ENCODE measurements around the gene NIN.
A peak's percentile ranks its signal among the peaks of the same experiment; 100 is the strongest.
"Not testable (repeated sequence)": the region's sequence is repeated elsewhere in the genome, so short reads cannot be mapped to it uniquely, and the experiment has no call there.

Gene NIN

DNA sequence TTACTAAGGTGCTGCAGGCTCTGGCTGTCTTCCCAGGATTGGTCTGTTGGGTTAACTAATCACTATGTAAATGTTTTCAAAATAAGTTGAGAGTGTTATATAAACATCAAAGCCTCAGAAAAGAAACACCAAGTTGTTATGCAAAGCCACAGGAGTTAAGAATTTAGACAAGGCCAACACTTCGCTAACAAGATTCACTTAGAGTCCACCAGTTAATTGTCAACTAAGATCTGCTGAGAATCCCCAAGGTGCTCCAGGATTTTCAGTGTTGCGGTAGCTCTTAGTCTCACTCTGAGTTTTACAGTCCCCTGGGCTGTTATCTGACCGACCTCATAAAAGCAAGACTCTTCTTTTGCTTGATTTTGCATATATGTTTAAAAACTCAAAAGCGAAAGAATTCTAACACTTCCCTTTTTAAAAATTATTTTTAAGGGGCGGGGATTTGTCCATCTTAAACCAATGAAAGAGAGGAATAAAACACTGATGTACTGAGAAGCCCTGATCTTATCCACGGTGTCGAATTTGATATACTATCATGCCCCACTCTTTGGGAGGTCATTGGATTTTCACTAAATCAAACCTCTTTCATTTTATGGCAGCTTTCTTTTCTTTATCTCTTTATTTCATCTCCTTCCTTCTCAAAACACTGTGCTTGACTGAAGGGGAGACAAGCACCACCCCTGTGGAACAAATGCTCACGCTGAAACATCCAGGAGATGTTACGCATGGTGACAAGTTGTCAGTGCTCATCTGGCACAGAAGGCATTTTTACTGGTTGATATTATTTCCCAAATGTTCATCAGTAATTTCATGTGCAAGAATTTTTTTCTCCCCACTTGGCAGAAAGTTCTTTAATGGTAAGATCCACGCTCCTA lies 7.0 kb downstream of the NIN start:
- no peaks in the 10 kb centered on the region for H3K36me3 ChIP-seq (ENCODE audit: control insufficient read depth, insufficient read depth, low read length)
- peaks cover 37% of the 10 kb centered on the region for H3K4me1 ChIP-seq (ENCODE audit: control insufficient read depth, insufficient read depth, low read length)
- no peak overlapping the region for H3K4me3 ChIP-seq (ENCODE audit: low read depth, low read length)
- H3K27me3 ChIP-seq (ENCODE audit: control insufficient read depth, insufficient read depth, low read length) = peaks cover 88% of the 10 kb centered on the region
- H3K9ac ChIP-seq (ENCODE audit: low read depth, low read length) = no peak overlapping the region
- H3K9me3 ChIP-seq (ENCODE audit: control insufficient read depth, insufficient read depth, low read length) = no peaks in the 10 kb centered on the region

DNA sequence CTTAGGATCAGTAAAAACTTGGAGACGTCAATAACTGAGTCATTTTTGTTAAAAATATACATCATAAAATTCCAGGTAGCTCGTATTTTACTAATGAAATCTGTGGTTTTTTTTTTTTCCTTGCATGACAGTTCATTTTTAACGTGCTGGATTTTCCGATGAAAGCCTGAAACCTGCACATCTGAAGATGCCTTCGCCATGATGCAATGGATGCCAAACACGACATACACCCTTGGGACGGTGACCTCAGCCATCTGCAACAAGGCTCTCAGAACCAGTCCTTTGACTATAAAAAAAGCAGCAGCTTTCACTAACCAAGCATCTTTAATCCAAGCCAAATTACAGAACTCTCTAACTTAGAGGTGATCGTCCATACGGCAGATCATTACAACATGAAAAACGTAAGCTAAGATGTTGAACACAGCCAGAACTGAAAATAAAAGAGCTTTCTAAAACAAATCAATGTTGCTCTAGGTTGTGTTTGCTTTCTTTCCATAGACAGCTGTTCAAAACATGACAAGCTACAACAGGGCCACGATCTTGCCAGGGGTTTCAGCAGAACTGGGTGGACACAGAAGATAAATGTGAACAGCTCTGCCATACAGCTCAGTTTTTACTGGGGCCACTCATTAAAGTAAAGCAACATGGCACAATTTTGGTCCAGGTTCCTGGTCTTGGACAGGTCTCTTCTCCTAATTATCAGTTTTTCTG lies 7.8 kb downstream of the NIN start:
- H3K4me3 ChIP-seq (ENCODE audit: low read depth, low read length) = no peak overlapping the region
- no peak overlapping the region for H3K9ac ChIP-seq (ENCODE audit: low read depth, low read length)
- no peaks in the 10 kb centered on the region for H3K36me3 ChIP-seq (ENCODE audit: control insufficient read depth, insufficient read depth, low read length)

DNA sequence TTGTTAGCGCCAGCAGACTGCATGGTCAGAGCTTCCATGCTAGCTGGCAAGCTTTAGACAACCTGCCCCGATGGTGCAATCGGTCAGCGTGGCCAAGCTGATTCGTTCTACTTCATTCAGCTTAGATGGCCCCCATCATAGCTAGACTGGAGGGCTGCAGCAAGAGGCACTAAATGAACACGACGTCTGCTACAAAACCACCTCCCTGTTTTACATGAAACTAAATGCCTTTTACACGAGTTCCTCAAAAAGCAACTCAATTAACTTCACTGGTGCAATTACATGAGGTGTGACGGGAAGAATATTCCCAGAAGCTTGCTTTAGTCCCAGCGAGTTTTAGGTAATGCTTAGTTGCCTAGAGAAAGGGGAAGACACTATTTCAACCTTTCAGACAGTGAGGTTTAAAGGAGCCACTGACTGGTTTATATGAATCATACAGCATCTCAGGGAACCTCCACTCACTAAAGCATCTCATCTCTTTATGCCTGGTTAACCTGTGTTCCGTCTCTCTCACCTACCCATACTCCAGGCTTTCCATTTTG lies 8.4 kb downstream of the NIN start:
- H3K4me3 ChIP-seq (ENCODE audit: low read depth, low read length) = no peak overlapping the region
- H3K9ac ChIP-seq (ENCODE audit: low read depth, low read length) = no peak overlapping the region
- no peaks in the 10 kb centered on the region for H3K36me3 ChIP-seq (ENCODE audit: control insufficient read depth, insufficient read depth, low read length)
- peaks cover 37% of the 10 kb centered on the region for H3K4me1 ChIP-seq (ENCODE audit: control insufficient read depth, insufficient read depth, low read length)
- H3K27me3 ChIP-seq (ENCODE audit: control insufficient read depth, insufficient read depth, low read length) = peaks cover 74% of the 10 kb centered on the region
- H3K9me3 ChIP-seq (ENCODE audit: control insufficient read depth, insufficient read depth, low read length) = no peaks in the 10 kb centered on the region

More for the DNA sequence above, 7.8 kb downstream of the NIN start:
- Histone ChIP-seq H3K27me3 (ENCODE audit: control insufficient read depth, insufficient read depth, low read length) (peaks cover 80% of the 10 kb centered on the region), H3K4me1 (ENCODE audit: control insufficient read depth, insufficient read depth, low read length) (peaks cover 37% of the 10 kb centered on the region), H3K9me3 (ENCODE audit: control insufficient read depth, insufficient read depth, low read length) (no peaks in the 10 kb centered on the region)

- no peak overlapping the region for H3K9ac ChIP-seq (ENCODE audit: low read depth, low read length)
Observed at GRCh38 chr14:50821510-50822464, 9.2 kb downstream of the NIN start.

GRCh38 chr14:50820786-50821509 lies 10.0 kb downstream of the NIN start:
- no peak overlapping the region for H3K9ac ChIP-seq (ENCODE audit: low read depth, low read length)
- H3K27me3 ChIP-seq (ENCODE audit: control insufficient read depth, insufficient read depth, low read length) = peaks cover 58% of the 10 kb centered on the region
- H3K4me1 ChIP-seq (ENCODE audit: control insufficient read depth, insufficient read depth, low read length) = peaks cover 44% of the 10 kb centered on the region
- H3K9me3 ChIP-seq (ENCODE audit: control insufficient read depth, insufficient read depth, low read length) = no peaks in the 10 kb centered on the region
- no peak overlapping the region for H3K4me3 ChIP-seq (ENCODE audit: low read depth, low read length)
- no peaks in the 10 kb centered on the region for H3K36me3 ChIP-seq (ENCODE audit: control insufficient read depth, insufficient read depth, low read length)

More at GRCh38 chr14:50821510-50822464, 9.2 kb downstream of the NIN start:
- H3K9me3 ChIP-seq (ENCODE audit: control insufficient read depth, insufficient read depth, low read length) = no peaks in the 10 kb centered on the region
- peaks cover 66% of the 10 kb centered on the region for H3K27me3 ChIP-seq (ENCODE audit: control insufficient read depth, insufficient read depth, low read length)
- peaks cover 41% of the 10 kb centered on the region for H3K4me1 ChIP-seq (ENCODE audit: control insufficient read depth, insufficient read depth, low read length)
- H3K36me3 ChIP-seq (ENCODE audit: control insufficient read depth, insufficient read depth, low read length) = no peaks in the 10 kb centered on the region
- H3K4me3 ChIP-seq (ENCODE audit: low read depth, low read length) = peak overlapping the region; percentile 5

- not testable (repeated sequence) for H3K9me3 ChIP-seq (ENCODE audit: control insufficient read depth, insufficient read depth, low read length); H3K36me3 ChIP-seq (ENCODE audit: control insufficient read depth, insufficient read depth, low read length); H3K4me3 ChIP-seq (ENCODE audit: low read depth, low read length)
Observed at GRCh38 chr14:50819303-50819702, 11.7 kb downstream of the NIN start.

GRCh38 chr14:50816395-50817047 lies 14.4 kb downstream of the NIN start:
- Histone ChIP-seq H3K27me3 (ENCODE audit: control insufficient read depth, insufficient read depth, low read length) (peaks cover 13% of the 10 kb centered on the region), H3K4me1 (ENCODE audit: control insufficient read depth, insufficient read depth, low read length) (peaks cover 33% of the 10 kb centered on the region), H3K36me3 (ENCODE audit: control insufficient read depth, insufficient read depth, low read length) (no peaks in the 10 kb centered on the region), H3K4me3 (ENCODE audit: low read depth, low read length) (no peak overlapping the region), H3K9me3 (ENCODE audit: control insufficient read depth, insufficient read depth, low read length) (no peaks in the 10 kb centered on the region), H3K9ac (ENCODE audit: low read depth, low read length) (no peak overlapping the region)

More at GRCh38 chr14:50819303-50819702, 11.7 kb downstream of the NIN start:
- not testable (repeated sequence) for H3K9ac ChIP-seq (ENCODE audit: low read depth, low read length)
- Histone ChIP-seq H3K4me1 (ENCODE audit: control insufficient read depth, insufficient read depth, low read length) (peaks cover 38% of the 10 kb centered on the region), H3K27me3 (ENCODE audit: control insufficient read depth, insufficient read depth, low read length) (peaks cover 41% of the 10 kb centered on the region)

DNA sequence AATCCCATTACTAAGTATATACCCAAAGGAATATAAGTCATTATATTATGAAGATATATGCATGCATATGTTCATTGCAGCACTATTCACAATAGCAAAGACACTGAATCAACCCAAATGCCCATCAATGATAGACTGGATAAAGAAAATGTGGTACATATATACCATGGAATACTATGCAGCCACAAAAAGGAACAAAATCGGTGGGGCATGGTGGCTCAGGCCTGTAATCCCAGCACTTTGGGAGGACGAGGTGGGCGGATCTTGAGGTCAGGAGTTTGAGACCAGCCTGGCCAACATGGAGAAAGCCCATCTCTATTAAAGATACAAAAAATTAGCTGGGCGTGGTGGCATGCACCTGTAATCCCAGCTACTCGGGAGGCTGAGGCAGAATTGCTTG lies 15.4 kb downstream of the NIN start:
- not testable (repeated sequence) for H3K9ac ChIP-seq (ENCODE audit: low read depth, low read length); H3K9me3 ChIP-seq (ENCODE audit: control insufficient read depth, insufficient read depth, low read length); H3K36me3 ChIP-seq (ENCODE audit: control insufficient read depth, insufficient read depth, low read length); H3K27me3 ChIP-seq (ENCODE audit: control insufficient read depth, insufficient read depth, low read length); H3K4me3 ChIP-seq (ENCODE audit: low read depth, low read length)
- H3K4me1 ChIP-seq (ENCODE audit: control insufficient read depth, insufficient read depth, low read length) = peaks cover 23% of the 10 kb centered on the region

GRCh38 chr14:50815058-50815457 lies 15.9 kb downstream of the NIN start:
- not testable (repeated sequence) for H3K27me3 ChIP-seq (ENCODE audit: control insufficient read depth, insufficient read depth, low read length); H3K4me3 ChIP-seq (ENCODE audit: low read depth, low read length); H3K9me3 ChIP-seq (ENCODE audit: control insufficient read depth, insufficient read depth, low read length); H3K9ac ChIP-seq (ENCODE audit: low read depth, low read length); H3K36me3 ChIP-seq (ENCODE audit: control insufficient read depth, insufficient read depth, low read length)
- H3K4me1 ChIP-seq (ENCODE audit: control insufficient read depth, insufficient read depth, low read length) = peaks cover 20% of the 10 kb centered on the region

DNA sequence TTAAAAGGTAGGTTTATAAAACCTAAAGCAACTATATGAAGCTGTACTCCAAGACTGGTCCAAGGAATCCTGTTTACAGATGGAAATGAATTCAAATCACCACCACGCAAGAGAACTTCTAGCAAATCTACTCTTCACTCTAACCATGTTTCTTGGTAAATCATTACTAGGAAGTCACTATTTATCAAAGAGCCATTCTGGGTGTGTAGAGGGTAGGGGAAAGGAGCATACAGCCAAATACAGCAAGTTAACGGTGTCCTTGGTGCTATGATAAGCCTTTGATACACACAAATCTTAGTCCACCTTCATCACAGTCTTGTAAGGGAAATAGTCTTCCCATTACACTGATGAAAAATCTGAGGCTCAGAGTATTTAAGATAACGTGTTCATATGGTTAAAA lies 16.8 kb downstream of the NIN start:
- H3K27me3 ChIP-seq (ENCODE audit: control insufficient read depth, insufficient read depth, low read length) = no peaks in the 10 kb centered on the region
- no peak overlapping the region for H3K4me3 ChIP-seq (ENCODE audit: low read depth, low read length)
- H3K4me1 ChIP-seq (ENCODE audit: control insufficient read depth, insufficient read depth, low read length) = peaks cover 18% of the 10 kb centered on the region
- H3K9me3 ChIP-seq (ENCODE audit: control insufficient read depth, insufficient read depth, low read length) = no peaks in the 10 kb centered on the region
- no peak overlapping the region for H3K9ac ChIP-seq (ENCODE audit: low read depth, low read length)
- H3K36me3 ChIP-seq (ENCODE audit: control insufficient read depth, insufficient read depth, low read length) = no peaks in the 10 kb centered on the region

All from iPS-15b (cell line).